Tibial artery (tissue), 4 donors: ENCODE data around the gene TMEM97.

ENCODE experiments used
- DNase-seq, 2 donors: peaks; one replicate each; pipeline ENCODE4 v3.0.0-alpha.2; 2019
- H3K27ac ChIP-seq, 2 donors: fragments of 200-600 bp; sonication (generic) in 1 of 2; 1 replicate in 1 of 2; 2 replicates in 1 of 2; pipeline ENCODE4 v1.5.1; 2018 to 2019; ENCODE audit warnings: mild to moderate bottlenecking in 1 of 2
- H3K27me3 ChIP-seq, 2 donors: fragments of 200-600 bp; sonication (generic) in 1 of 2; one replicate each; pipeline versions ENCODE4 v1.5.1 to v1.6.0; 2016 to 2019
- H3K36me3 ChIP-seq, 3 donors: fragments of 200-600 bp; sonication (generic) in 2 of 3; one replicate each; pipeline ENCODE4 v1.5.1; 2016 to 2019; ENCODE audit warnings: mild to moderate bottlenecking in 2 of 3
- H3K4me1 ChIP-seq, 4 donors: fragments of 200-600 bp; sonication (generic) in 2 of 4; 1 replicate in 3 of 4; 2 replicates in 1 of 4; pipeline ENCODE4 v1.5.1; 2016 to 2019
- H3K4me3 ChIP-seq, 2 donors: fragments of 200-600 bp; sonication (generic) in 1 of 2; 1 replicate in 1 of 2; 2 replicates in 1 of 2; pipeline ENCODE4 v1.5.1; 2018 to 2019; ENCODE audit warnings: mild to moderate bottlenecking in 2 of 2
- H3K9me3 ChIP-seq, 3 donors: fragments of 200-600 bp; sonication (generic) in 1 of 3; one replicate each; pipeline ENCODE4 v1.5.1; 2016 to 2019
- intact Hi-C: fragments of 100-400 bp; cut with DNase I; formaldehyde crosslinking; loops from one replicate; pipeline ENCODE4 v1.15.0; 2023; ENCODE audit warnings: low total_unique reads
- TF ChIP-seq, protein P1 (sequence below), 2 experiments: fragments of 200-600 bp in 1 of 2; fragments of 450-650 bp in 1 of 2; IDR thresholded peaks; one replicate each; pipeline ENCODE4 v1.5.1; 2017 to 2019; ENCODE audit warnings: antibody characterized with exemption in 2 of 2, mild to moderate bottlenecking in 1 of 2, moderate library complexity in 1 of 2

The TMEM97 gene

DNA sequence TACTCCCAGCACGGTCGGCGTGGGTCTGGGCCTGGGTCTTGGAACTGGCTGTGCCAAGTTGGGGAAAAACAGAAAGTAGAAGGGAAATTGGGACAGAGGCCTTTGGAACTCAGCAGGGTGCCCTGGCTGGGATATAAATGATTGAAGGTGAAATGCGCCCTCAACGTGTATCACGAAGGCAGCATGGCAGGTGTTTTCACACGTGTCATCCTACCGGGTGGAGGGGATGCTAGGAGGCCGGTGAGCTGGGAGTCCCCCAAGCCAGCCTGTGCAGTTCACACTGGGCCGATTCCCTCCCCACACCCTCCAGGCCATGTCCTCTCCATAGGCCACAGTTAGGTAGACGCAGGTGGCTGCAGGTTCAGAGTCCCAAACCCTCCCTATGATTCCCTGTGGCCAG lies 22.5 kb downstream of the TMEM97 start:
- Histone ChIP-seq H3K36me3 (peaks cover 31 to 75% (median 70%) of the 10 kb centered on the region in 3 donors), H3K27ac (no peak overlapping the region), H3K9me3 (no peaks in the 10 kb centered on the region), H3K4me3 (no peak overlapping the region), H3K27me3 (no peaks in the 10 kb centered on the region), H3K4me1 (peaks cover 0 to 38% (median 26%) of the 10 kb centered on the region in 4 donors)
- intact Hi-C loops, result no loop called here
- DNase-seq, result no peak
- TF ChIP-seq, protein P1, sequence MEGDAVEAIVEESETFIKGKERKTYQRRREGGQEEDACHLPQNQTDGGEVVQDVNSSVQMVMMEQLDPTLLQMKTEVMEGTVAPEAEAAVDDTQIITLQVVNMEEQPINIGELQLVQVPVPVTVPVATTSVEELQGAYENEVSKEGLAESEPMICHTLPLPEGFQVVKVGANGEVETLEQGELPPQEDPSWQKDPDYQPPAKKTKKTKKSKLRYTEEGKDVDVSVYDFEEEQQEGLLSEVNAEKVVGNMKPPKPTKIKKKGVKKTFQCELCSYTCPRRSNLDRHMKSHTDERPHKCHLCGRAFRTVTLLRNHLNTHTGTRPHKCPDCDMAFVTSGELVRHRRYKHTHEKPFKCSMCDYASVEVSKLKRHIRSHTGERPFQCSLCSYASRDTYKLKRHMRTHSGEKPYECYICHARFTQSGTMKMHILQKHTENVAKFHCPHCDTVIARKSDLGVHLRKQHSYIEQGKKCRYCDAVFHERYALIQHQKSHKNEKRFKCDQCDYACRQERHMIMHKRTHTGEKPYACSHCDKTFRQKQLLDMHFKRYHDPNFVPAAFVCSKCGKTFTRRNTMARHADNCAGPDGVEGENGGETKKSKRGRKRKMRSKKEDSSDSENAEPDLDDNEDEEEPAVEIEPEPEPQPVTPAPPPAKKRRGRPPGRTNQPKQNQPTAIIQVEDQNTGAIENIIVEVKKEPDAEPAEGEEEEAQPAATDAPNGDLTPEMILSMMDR (IDR thresholded peaks at IDR 0.05), result no peak

DNA sequence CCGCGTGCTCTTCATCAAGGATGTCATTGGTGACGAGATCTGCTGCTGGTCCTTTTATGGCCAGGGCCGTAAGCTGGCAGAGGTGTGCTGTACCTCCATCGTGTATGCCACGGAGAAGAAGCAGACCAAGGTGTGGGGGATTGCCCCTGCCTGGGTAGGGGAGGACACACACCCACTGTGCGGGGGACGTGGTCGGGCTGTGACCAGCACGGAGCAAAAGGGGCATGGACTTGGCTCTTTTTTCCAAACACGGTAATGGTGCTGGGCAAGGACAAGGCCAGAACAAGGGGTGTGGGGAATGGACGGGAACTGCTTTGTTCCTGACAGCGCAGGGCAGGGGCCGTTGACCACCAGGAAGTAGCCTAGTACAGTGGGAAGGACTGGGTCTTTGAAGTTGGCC lies 23.3 kb downstream of the TMEM97 start:
- no peaks in the 10 kb centered on the region for H3K9me3 ChIP-seq
- intact Hi-C loops, result no loop called here
- peaks cover 31 to 83% (median 77%) of the 10 kb centered on the region in 3 donors for H3K36me3 ChIP-seq
- no peak overlapping the region for H3K4me3 ChIP-seq
- H3K4me1 ChIP-seq, result peaks cover 0 to 37% (median 22%) of the 10 kb centered on the region in 4 donors
- DNase-seq, result no peak
- no peak overlapping the region for H3K27ac ChIP-seq
- TF ChIP-seq, protein P1 (IDR thresholded peaks at IDR 0.05), result no peak
- no peaks in the 10 kb centered on the region for H3K27me3 ChIP-seq

DNA sequence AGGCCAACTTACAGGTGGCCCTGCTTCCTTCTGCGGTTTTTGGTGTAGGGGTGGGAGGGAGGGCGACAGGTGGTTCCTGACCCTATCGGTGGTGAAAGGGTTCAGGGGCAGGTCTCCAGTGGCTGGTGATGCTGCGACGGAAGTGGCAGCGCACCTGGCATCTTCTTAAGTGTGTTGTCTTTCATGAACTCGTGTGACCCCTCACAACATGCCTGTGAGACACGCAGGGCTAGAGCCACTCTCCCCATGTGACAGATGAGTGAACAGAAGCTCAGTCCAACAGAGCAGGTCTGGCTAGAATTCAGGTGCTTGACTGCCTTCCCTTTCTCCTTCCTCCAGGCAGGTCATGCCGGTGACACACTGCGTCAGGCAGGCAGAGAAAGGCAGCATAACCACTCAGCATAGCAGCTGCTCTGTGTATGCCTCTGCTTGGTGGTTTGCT lies 24.5 kb downstream of the TMEM97 start:
- TF ChIP-seq, protein P1 (IDR thresholded peaks at IDR 0.05), result no peak
- no peaks in the 10 kb centered on the region for H3K27me3 ChIP-seq
- no peak overlapping the region for H3K27ac ChIP-seq
- no peak for DNase-seq
- H3K9me3 ChIP-seq, result no peaks in the 10 kb centered on the region
- peaks cover 0 to 33% (median 16%) of the 10 kb centered on the region in 4 donors for H3K4me1 ChIP-seq
- H3K36me3 ChIP-seq, result peaks cover 31 to 95% (median 89%) of the 10 kb centered on the region in 3 donors
- no peak overlapping the region for H3K4me3 ChIP-seq
- intact Hi-C loops, result no loop called here

DNA sequence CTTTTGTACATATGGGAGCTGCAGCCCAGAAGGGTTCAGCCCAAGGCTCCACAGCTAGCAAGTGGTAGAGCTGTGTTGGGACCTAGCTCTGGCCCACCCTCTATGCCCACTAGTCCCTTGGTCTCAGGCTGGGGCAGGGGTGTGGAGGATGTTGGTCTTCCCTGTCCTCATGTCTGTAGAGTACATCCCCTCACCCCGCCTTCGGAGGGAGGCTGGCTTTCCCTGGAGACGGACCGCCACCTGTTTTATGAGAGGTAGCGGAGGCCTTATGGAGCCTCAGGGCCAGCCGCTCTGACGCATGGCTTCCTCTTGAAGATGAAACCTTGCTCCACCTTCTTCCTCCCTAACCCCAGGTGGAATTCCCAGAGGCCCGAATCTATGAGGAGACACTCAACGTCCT lies 25.0 kb downstream of the TMEM97 start:
- TF ChIP-seq, protein P1 (IDR thresholded peaks at IDR 0.05), result no peak
- Histone ChIP-seq H3K4me3 (no peak overlapping the region), H3K4me1 (peaks cover 0 to 30% (median 14%) of the 10 kb centered on the region in 4 donors), H3K9me3 (no peaks in the 10 kb centered on the region), H3K27me3 (no peaks in the 10 kb centered on the region), H3K27ac (no peak overlapping the region), H3K36me3 (peaks cover 33 to 100% (median 94%) of the 10 kb centered on the region in 3 donors)
- intact Hi-C loops, result no loop called here
- DNase-seq, result no peak

DNA sequence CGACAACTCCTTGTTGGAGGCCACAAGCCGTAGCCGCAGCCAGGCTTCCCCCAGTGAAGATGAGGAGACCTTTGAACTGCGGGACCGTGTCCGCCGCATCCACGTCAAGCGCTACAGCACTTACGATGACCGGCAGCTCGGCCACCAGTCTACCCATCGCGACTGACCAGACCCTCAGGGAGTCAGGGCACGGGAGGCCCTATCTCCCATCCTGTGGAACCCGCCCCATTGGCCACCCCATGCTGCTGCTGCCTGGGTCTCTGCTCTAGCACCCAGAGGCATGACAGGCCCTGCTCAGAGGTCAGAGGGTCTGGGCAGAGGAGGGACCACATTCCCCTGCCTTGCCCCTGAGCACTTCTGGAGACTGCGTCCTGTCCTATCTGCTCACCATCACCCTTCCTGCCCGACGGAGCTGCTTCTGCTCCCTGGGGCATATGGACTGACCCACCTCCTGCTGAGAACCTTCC lies 25.5 kb downstream of the TMEM97 start:
- intact Hi-C loops, result no loop called here

More for the DNA sequence above, 25.5 kb downstream of the TMEM97 start:
- TF ChIP-seq, protein P1 (IDR thresholded peaks at IDR 0.05), result no peak
- Histone ChIP-seq H3K4me1 (peaks cover 0 to 30% (median 14%) of the 10 kb centered on the region in 4 donors), H3K27ac (no peak overlapping the region), H3K4me3 (no peak overlapping the region), H3K9me3 (no peaks in the 10 kb centered on the region), H3K27me3 (no peaks in the 10 kb centered on the region), H3K36me3 (peaks cover 34 to 100% (median 98%) of the 10 kb centered on the region in 3 donors)
- DNase-seq, result no peak
